PC-3 (cell line): ENCODE results near the gene ABCA12.

Source experiments
- CTCF ChIP-seq: fragments of 300-600 bp; sonication (generic); conservative IDR thresholded peaks from 2 replicates; pipeline ENCODE4 v1.5.1; 2017; ENCODE audit warnings: antibody characterized with exemption, low read depth, mild to moderate bottlenecking, low read length
- EZH2phosphoT487 ChIP-seq: fragments of 300-600 bp; sonication (generic); IDR thresholded peaks from 2 replicates; pipeline ENCODE4 v1.6.1; 2018; ENCODE audit warnings: mild to moderate bottlenecking, antibody characterized with exemption, low read length, borderline replicate concordance

GRCh38 chr2:214895469-214895868, 243.0 kb downstream of the ABCA12 start:
- TF ChIP-seq EZH2phosphoT487 (no peak), CTCF (no peak)
